K562 (cell line): ENCODE data around the gene ZNF438. TPM values are rescaled to one million over a fixed set of nuclear protein-coding genes. Genes with fewer than 3 reads are reported as not detected.

ENCODE experiments used
- ATAC-seq: fragments of 200-7000 bp; cut with Tn5 transposase; 3 replicates; pipeline ENCODE4 v1.9.1; 2020; ENCODE audit warnings: moderate library complexity
- BruUV-seq: library from RNA; stranded (reverse); fragments of 400-500 nt; replicated peaks from 2 replicates; lab custom pipeline; 2021; lab: Mats Ljungman, UMichigan
- CTCF ChIA-PET: fragments of 300-600 bp; formaldehyde crosslinking; extraction: SDS; loops from one replicate; lab custom pipeline; 2021; ENCODE audit warnings: low intra/inter-chr PET ratio; lab: Yijun Ruan, JAX
- POLR2A ChIA-PET: fragments of 300-600, 350-650 bp; sonication (Branson Sonifier 250); formaldehyde crosslinking; extraction: SDS; loops from one replicate; lab custom pipeline; 2021; ENCODE audit warnings: antibody characterized with exemption, inconsistent platforms; lab: Yijun Ruan, JAX
- DNase-seq, 4 experiments: peaks; one replicate each; pipeline versions ENCODE4 v3.0.0 to v3.0.0-alpha.2; 2011 to 2018; ENCODE audit warnings: low spot score in 3 of 4, mixed read lengths in 3 of 4; ENCODE audit errors: extremely low read depth in 1 of 4
- FAIRE-seq: peaks from 2 replicates; lab custom pipeline; 2011; peaks lifted over from hg19 to GRCh38; lab: Jason Lieb, UNC
- H2AFZ ChIP-seq: 2 replicates; pipeline ENCODE4 v1.6.0; 2011; ENCODE audit warnings: low read depth, low read length, control low read depth, inconsistent platforms
- H3K27ac ChIP-seq: fragments of 200-600 bp; 3 replicates; pipeline ENCODE4 v1.8.0; 2011; ENCODE audit warnings: low read depth, mild to moderate bottlenecking, control low read depth, inconsistent platforms, low read length, moderate library complexity, mixed read lengths; ENCODE audit errors: extremely low read depth
- H3K27me3 ChIP-seq, 2 experiments: fragments of 300-600 bp in 1 of 2; 2 replicates in 1 of 2; 3 replicates in 1 of 2; pipeline versions ENCODE4 v1.6.0 to v1.8.0; 2011; ENCODE audit warnings: inconsistent platforms in 2 of 2, low read length in 2 of 2, mild to moderate bottlenecking in 1 of 2, mixed read lengths in 1 of 2, moderate library complexity in 1 of 2; ENCODE audit not compliant: control insufficient read depth in 2 of 2, insufficient read depth in 2 of 2
- H3K36me3 ChIP-seq: fragments of 300-600 bp; 3 replicates; pipeline ENCODE4 v1.8.0; 2011; ENCODE audit warnings: mild to moderate bottlenecking, low read length, inconsistent platforms; ENCODE audit not compliant: control insufficient read depth, insufficient read depth
- H3K4me1 ChIP-seq, 2 experiments: fragments of 200-600 bp in 1 of 2; replicated peaks in 1 of 2; 2 replicates in 1 of 2; 3 replicates in 1 of 2; pipeline versions ENCODE4 v1.5.1 to v1.8.0; 2011; ENCODE audit warnings: inconsistent platforms in 2 of 2, low read length in 2 of 2, mild to moderate bottlenecking in 1 of 2, mixed read lengths in 1 of 2, moderate library complexity in 1 of 2; ENCODE audit not compliant: control insufficient read depth in 2 of 2, insufficient read depth in 2 of 2
- H3K4me2 ChIP-seq: 2 replicates; pipeline ENCODE4 v1.6.1; 2011; ENCODE audit warnings: low read length, control low read depth, inconsistent platforms, mixed read lengths; ENCODE audit not compliant: insufficient read depth
- H3K4me3 ChIP-seq: fragments of 200-600 bp; sonication (generic), shearing (Covaris generic); 2 replicates; pipeline ENCODE4 v1.5.1; 2016; ENCODE audit warnings: control low read depth, inconsistent platforms
- H3K79me2 ChIP-seq: fragments of 200-600 bp; 3 replicates; pipeline ENCODE4 v1.8.0; 2011; ENCODE audit warnings: low read length, inconsistent platforms; ENCODE audit not compliant: control insufficient read depth, insufficient read depth
- H3K9ac ChIP-seq, 2 experiments: 2 replicates each; pipeline versions ENCODE4 v1.6.0 to v1.6.1; 2011; ENCODE audit warnings: low read depth in 2 of 2, low read length in 2 of 2, control low read depth in 1 of 2, inconsistent platforms in 1 of 2, mild to moderate bottlenecking in 1 of 2, mixed read lengths in 1 of 2; ENCODE audit not compliant: insufficient read depth in 1 of 2
- H3K9me1 ChIP-seq: one replicate; pipeline ENCODE4 v1.6.0; 2011; ENCODE audit warnings: inconsistent platforms, mild to moderate bottlenecking, low read length, moderate library complexity; ENCODE audit not compliant: control insufficient read depth, insufficient read depth
- H3K9me3 ChIP-seq: replicated peaks from 2 replicates; pipeline ENCODE4 v1.5.1; 2011; ENCODE audit warnings: low read depth, low read length, inconsistent platforms; ENCODE audit not compliant: control insufficient read depth, insufficient read depth
- H4K20me1 ChIP-seq: replicated peaks from 2 replicates; pipeline ENCODE4 v1.6.1; 2011; ENCODE audit warnings: low read length, inconsistent platforms, mixed read lengths; ENCODE audit not compliant: control insufficient read depth, insufficient read depth
- CXXC5 ChIP-seq: fragments of 250-450 bp; sonication (Bioruptor Pico); IDR thresholded peaks from 2 replicates; pipeline ENCODE4 v1.8.0; 2022; ENCODE audit warnings: inconsistent platforms, mild to moderate bottlenecking, moderate library complexity
- DACH1 ChIP-seq: fragments of 450-650 bp; IDR thresholded peaks from 2 replicates; pipeline ENCODE4 v1.6.1; 2018; ENCODE audit not compliant: partially characterized antibody
- FOXA1 ChIP-seq: fragments of 450-650 bp; IDR thresholded peaks from 2 replicates; pipeline ENCODE4 v1.6.1; 2016; ENCODE audit warnings: mild to moderate bottlenecking, borderline replicate concordance
- GTF2E2 ChIP-seq: fragments of 200-800 bp; sonication (Bioruptor generic); IDR thresholded peaks from 2 replicates; pipeline ENCODE4 v1.6.1; 2016; ENCODE audit warnings: missing genetic modification characterization, missing compliant biosample characterization
- HIVEP1 ChIP-seq: fragments of 250-450 bp; sonication (Bioruptor Pico); IDR thresholded peaks from 2 replicates; pipeline ENCODE4 v1.4.0; 2020; ENCODE audit warnings: mild to moderate bottlenecking
- MAFF ChIP-seq: IDR thresholded peaks from 2 replicates; pipeline ENCODE4 v1.6.1; 2012; ENCODE audit warnings: low read length, improper control_type of control experiment
- ZNF197 ChIP-seq: fragments of 200-800 bp; sonication (Bioruptor generic); IDR thresholded peaks from 2 replicates; pipeline ENCODE4 v1.6.1; 2016; ENCODE audit warnings: low read depth, missing genetic modification characterization, missing compliant biosample characterization
- ZNF224 ChIP-seq: sonication (generic); formaldehyde crosslinking; IDR thresholded peaks from 2 replicates; pipeline ENCODE4 v1.8.0; 2022; ENCODE audit warnings: mild to moderate bottlenecking, missing genetic modification reagents
- ZNF583 ChIP-seq: fragments of 250-450 bp; sonication (Bioruptor Pico); IDR thresholded peaks from 2 replicates; pipeline ENCODE4 v1.4.0; 2020
- in situ Hi-C: fragments of 300-500 bp; cut with MboI; formaldehyde crosslinking; loops from 4 replicates; pipeline ENCODE4 v1.15.0; 2018; ENCODE audit warnings: inconsistent platforms, mixed read lengths
- intact Hi-C: fragments of 100-400 bp; cut with micrococcal nuclease; formaldehyde crosslinking; loops from 2 replicates; pipeline ENCODE4 v1.14.2; 2022
- polyA plus RNA-seq, 8 experiments: library from polyadenylated mRNA; depleted of rRNA in 4 of 8; stranded (reverse) in 5 of 8; unstranded in 3 of 8; fragments of >200 nt; fragmentation: Nextera tagmentation in 2 of 8; fragmentation: Illumina TruSeq in 1 of 8; extraction: Ambion mirVana in 2 of 8; extraction: Trizol in 1 of 8; gene quantifications; 2 replicates each; pipeline versions ENCODE4 v1.2.1 to v1.2.3, GENCODE V29; 2011 to 2014; ENCODE audit warnings: inconsistent platforms in 1 of 8, missing spikeins in 1 of 8
- total RNA-seq, 7 experiments: library from RNA; depleted of rRNA in 6 of 7; stranded (reverse); fragments of >200 nt in 6 of 7; fragmentation: Illumina TruSeq in 2 of 7; extraction: Trizol in 2 of 7; gene quantifications; 2 replicates each; pipeline versions ENCODE4 v1.2.1 to v1.2.3, GENCODE V29; 2011 to 2021; ENCODE audit warnings: low replicate concordance in 1 of 7
- TF ChIP-seq, protein P1 (sequence below): IDR thresholded peaks from 3 replicates; pipeline ENCODE4 v1.6.1; 2011; ENCODE audit warnings: borderline replicate concordance, mild to moderate bottlenecking; ENCODE audit not compliant: insufficient read length, insufficient read depth
- TF ChIP-seq, protein P2 (sequence below): IDR thresholded peaks from 2 replicates; pipeline ENCODE4 v1.6.1; 2014; ENCODE audit warnings: antibody characterized with exemption
- TF ChIP-seq, protein P3 (sequence below): fragments of 250-450 bp; sonication (Bioruptor Pico); IDR thresholded peaks from 2 replicates; pipeline ENCODE4 v1.5.0; 2021
- TF ChIP-seq, protein P4 (sequence below): fragments of 250-450 bp; sonication (Bioruptor Pico); IDR thresholded peaks from 2 replicates; pipeline ENCODE4 v1.5.0; 2021; ENCODE audit warnings: mild to moderate bottlenecking, borderline replicate concordance

ZNF438 gene
- total and polyA plus RNA-seq, 9 of the 15 experiments (the other 6 are each of a cell fraction or from before 2014, with no cell fraction given), result 0.45 to 1.5 (median 0.91) TPM

DNA sequence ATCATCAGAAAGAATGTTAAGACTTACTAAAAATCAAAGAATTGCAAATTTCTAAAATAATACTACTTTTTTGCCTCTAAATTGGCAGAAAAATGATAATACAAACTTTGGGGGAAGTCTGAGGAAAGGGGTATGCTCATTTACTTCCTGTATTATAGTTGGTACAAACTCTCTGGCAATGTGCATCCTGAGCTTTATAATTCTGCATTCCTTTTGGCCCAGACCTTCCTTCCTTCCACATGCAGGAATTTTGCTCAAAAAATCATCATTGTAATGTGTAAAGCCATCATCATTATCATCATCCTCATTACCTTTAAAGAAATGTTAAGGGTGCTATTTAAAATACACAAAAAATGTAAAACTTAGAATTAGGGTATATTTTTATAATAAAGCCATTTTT is 148.5 kb downstream of the ZNF438 start:
- no peak overlapping the region for H3K9ac ChIP-seq
- no peak overlapping the region for H3K4me3 ChIP-seq
- no peaks in the 10 kb centered on the region for H3K9me1 ChIP-seq
- H3K4me1 ChIP-seq, result no peaks in the 10 kb centered on the region
- TF ChIP-seq HIVEP1 (CRISPR knock-in tag) (no peak), MAFF (no peak), FOXA1 (no peak), ZNF197 (no peak), ZNF224 (CRISPR knock-in tag) (no peak), DACH1 (no peak), ZNF583 (CRISPR knock-in tag) (no peak), CXXC5 (CRISPR knock-in tag) (no peak), GTF2E2 (no peak)
- TF ChIP-seq, protein P1, sequence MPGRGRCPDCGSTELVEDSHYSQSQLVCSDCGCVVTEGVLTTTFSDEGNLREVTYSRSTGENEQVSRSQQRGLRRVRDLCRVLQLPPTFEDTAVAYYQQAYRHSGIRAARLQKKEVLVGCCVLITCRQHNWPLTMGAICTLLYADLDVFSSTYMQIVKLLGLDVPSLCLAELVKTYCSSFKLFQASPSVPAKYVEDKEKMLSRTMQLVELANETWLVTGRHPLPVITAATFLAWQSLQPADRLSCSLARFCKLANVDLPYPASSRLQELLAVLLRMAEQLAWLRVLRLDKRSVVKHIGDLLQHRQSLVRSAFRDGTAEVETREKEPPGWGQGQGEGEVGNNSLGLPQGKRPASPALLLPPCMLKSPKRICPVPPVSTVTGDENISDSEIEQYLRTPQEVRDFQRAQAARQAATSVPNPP, result no peak
- TF ChIP-seq, protein P2, sequence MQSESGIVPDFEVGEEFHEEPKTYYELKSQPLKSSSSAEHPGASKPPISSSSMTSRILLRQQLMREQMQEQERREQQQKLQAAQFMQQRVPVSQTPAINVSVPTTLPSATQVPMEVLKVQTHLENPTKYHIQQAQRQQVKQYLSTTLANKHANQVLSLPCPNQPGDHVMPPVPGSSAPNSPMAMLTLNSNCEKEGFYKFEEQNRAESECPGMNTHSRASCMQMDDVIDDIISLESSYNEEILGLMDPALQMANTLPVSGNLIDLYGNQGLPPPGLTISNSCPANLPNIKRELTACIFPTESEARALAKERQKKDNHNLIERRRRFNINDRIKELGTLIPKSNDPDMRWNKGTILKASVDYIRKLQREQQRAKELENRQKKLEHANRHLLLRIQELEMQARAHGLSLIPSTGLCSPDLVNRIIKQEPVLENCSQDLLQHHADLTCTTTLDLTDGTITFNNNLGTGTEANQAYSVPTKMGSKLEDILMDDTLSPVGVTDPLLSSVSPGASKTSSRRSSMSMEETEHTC, result no peak
- TF ChIP-seq, protein P3, sequence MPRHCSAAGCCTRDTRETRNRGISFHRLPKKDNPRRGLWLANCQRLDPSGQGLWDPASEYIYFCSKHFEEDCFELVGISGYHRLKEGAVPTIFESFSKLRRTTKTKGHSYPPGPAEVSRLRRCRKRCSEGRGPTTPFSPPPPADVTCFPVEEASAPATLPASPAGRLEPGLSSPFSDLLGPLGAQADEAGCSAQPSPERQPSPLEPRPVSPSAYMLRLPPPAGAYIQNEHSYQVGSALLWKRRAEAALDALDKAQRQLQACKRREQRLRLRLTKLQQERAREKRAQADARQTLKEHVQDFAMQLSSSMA (CRISPR knock-in tag), result no peak
- TF ChIP-seq, protein P4, sequence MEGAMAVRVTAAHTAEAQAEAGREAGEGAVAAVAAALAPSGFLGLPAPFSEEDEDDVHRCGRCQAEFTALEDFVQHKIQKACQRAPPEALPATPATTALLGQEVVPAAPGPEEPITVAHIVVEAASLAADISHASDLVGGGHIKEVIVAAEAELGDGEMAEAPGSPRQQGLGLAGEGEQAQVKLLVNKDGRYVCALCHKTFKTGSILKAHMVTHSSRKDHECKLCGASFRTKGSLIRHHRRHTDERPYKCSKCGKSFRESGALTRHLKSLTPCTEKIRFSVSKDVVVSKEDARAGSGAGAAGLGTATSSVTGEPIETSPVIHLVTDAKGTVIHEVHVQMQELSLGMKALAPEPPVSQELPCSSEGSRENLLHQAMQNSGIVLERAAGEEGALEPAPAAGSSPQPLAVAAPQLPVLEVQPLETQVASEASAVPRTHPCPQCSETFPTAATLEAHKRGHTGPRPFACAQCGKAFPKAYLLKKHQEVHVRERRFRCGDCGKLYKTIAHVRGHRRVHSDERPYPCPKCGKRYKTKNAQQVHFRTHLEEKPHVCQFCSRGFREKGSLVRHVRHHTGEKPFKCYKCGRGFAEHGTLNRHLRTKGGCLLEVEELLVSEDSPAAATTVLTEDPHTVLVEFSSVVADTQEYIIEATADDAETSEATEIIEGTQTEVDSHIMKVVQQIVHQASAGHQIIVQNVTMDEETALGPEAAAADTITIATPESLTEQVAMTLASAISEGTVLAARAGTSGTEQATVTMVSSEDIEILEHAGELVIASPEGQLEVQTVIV (CRISPR knock-in tag), result no peak
- in situ Hi-C loops (no loop called here), intact Hi-C loops (no loop called here)
- H3K9me3 ChIP-seq, result no peaks in the 10 kb centered on the region
- no peak overlapping the region for H3K27ac ChIP-seq
- H2AFZ ChIP-seq, result no peak overlapping the region
- ChIA-PET POLR2A (interaction anchor here (1.0 kb wide), 1 partner anchor 17 kb away, joined by 3 read pairs; no protein-coding TSS in a partner anchor), CTCF (no interaction called here)
- no TSS peak for BruUV-seq
- H3K4me2 ChIP-seq, result no peak overlapping the region
- H3K36me3 ChIP-seq, result no peaks in the 10 kb centered on the region
- no peak for FAIRE-seq
- peaks cover 0 to 6% of the 10 kb centered on the region in 2 experiments; a peak in 1 of 5 replicates for H3K27me3 ChIP-seq
- no peak for DNase-seq
- H3K79me2 ChIP-seq, result no peaks in the 10 kb centered on the region
- H4K20me1 ChIP-seq, result no peaks in the 10 kb centered on the region
- no peak for ATAC-seq
